Measurements from ENCODE around the gene GGCX. TPM values are rescaled to one million over a fixed set of nuclear protein-coding genes. Genes with fewer than 3 reads are reported as not detected.
A peak's percentile ranks its signal among the peaks of the same experiment; 100 is the strongest.
"Not testable (repeated sequence)": the region's sequence is repeated elsewhere in the genome, so short reads cannot be mapped to it uniquely, and the experiment has no call there.

GGCX gene
- total RNA-seq, 1 donor from 2014 or later = 26.9 TPM

- no peak for DNase-seq (ENCODE audit: missing footprints)
- no peak for ATAC-seq
- intact Hi-C loops (cut with DNase I) = no loop called here
Observed at GRCh38 chr2:85547859-85548607, 13.3 kb downstream of the GGCX start.

GRCh38 chr2:85547089-85547858, 14.0 kb downstream of the GGCX start:
- ATAC-seq = no peak
- DNase-seq (ENCODE audit: missing footprints) = no peak
- intact Hi-C loops (cut with DNase I) = no loop called here

- intact Hi-C loops (cut with DNase I) = no loop called here
- ATAC-seq (no peak), DNase-seq (ENCODE audit: missing footprints) (no peak)
Observed at GRCh38 chr2:85545780-85546240, 15.5 kb downstream of the GGCX start.

- ATAC-seq; intact Hi-C loops (cut with DNase I); DNase-seq (ENCODE audit: missing footprints): not testable (repeated sequence)
Observed at GRCh38 chr2:85544915-85545779, 16.1 kb downstream of the GGCX start.

GRCh38 chr2:85544254-85544691, 17.0 kb downstream of the GGCX start:
- intact Hi-C loops (cut with DNase I); DNase-seq (ENCODE audit: missing footprints); ATAC-seq: not testable (repeated sequence)

- ATAC-seq (no peak), DNase-seq (ENCODE audit: missing footprints) (no peak)
- intact Hi-C loops (cut with DNase I) = no loop called here
Observed at GRCh38 chr2:85542777-85543176, 18.5 kb downstream of the GGCX start.

GRCh38 chr2:85541753-85542457, 19.4 kb downstream of the GGCX start:
- no peak for ATAC-seq
- DNase-seq (ENCODE audit: missing footprints) = no peak
- intact Hi-C loops (cut with DNase I) = no loop called here

GRCh38 chr2:85541262-85541661, 20.0 kb downstream of the GGCX start:
- intact Hi-C loops (cut with DNase I) = no loop called here
- DNase-seq (ENCODE audit: missing footprints) = no peak
- no peak for ATAC-seq

- intact Hi-C loops (cut with DNase I) = no loop called here
- no peak for ATAC-seq
Observed at GRCh38 chr2:85540133-85540648, 21.1 kb downstream of the GGCX start.

GRCh38 chr2:85539361-85540132, 21.7 kb downstream of the GGCX start:
- ATAC-seq (peak; percentile 66), DNase-seq (ENCODE audit: missing footprints) (peak; percentile 87)
- intact Hi-C loops (cut with DNase I) = loop anchor here (1.0 to 10.0 kb wide), 3 partner anchors 39 to 185 kb away; partner anchors contain the start of genes ELMOD3 and RETSAT

More at GRCh38 chr2:85540133-85540648, 21.1 kb downstream of the GGCX start:
- no peak for DNase-seq (ENCODE audit: missing footprints)

- intact Hi-C loops (cut with DNase I) = loop anchor here (1.0 to 10.0 kb wide), 3 partner anchors 38 to 184 kb away; partner anchors contain the start of genes ELMOD3 and RETSAT
- DNase-seq (ENCODE audit: missing footprints) (peak; percentile 96), ATAC-seq (peak; percentile 93)
Observed at GRCh38 chr2:85538507-85539360, 22.6 kb downstream of the GGCX start, which contains the start of gene MAT2A. MAT2A (plus strand) TSS chr2:85539168; CDS start chr2:85539288, 120 bp downstream.

- intact Hi-C loops (cut with DNase I) = loop anchor here (2.0 to 10.0 kb wide), 2 partner anchors 37 to 183 kb away; partner anchors contain the start of genes ELMOD3 and RETSAT
- DNase-seq (ENCODE audit: missing footprints) (peak; percentile 76), ATAC-seq (peak; percentile 14)
Observed at GRCh38 chr2:85537600-85538506, 23.4 kb downstream of the GGCX start.

- intact Hi-C loops (cut with DNase I) = loop anchor here (10.0 kb wide), 1 partner anchor 182 kb away; the partner anchor contains the start of genes ELMOD3 and RETSAT
- no peak for ATAC-seq
- DNase-seq (ENCODE audit: missing footprints) = no peak
Observed at GRCh38 chr2:85536479-85536878, 24.8 kb downstream of the GGCX start.

- intact Hi-C loops (cut with DNase I) = loop anchor here (10.0 kb wide), 1 partner anchor 180 kb away; the partner anchor contains the start of genes ELMOD3 and RETSAT
- no peak for DNase-seq (ENCODE audit: missing footprints)
- ATAC-seq = no peak
Observed at GRCh38 chr2:85534881-85535280, 26.4 kb downstream of the GGCX start.

GRCh38 chr2:85534099-85534498, 27.2 kb downstream of the GGCX start:
- intact Hi-C loops (cut with DNase I) = loop anchor here (10.0 kb wide), 1 partner anchor 179 kb away; the partner anchor contains the start of genes ELMOD3 and RETSAT
- DNase-seq (ENCODE audit: missing footprints) = no peak
- ATAC-seq = no peak
